HTERT RPE-1 (cell line): ENCODE results near the gene CH25H.
"Not testable (repeated sequence)": the region's sequence is repeated elsewhere in the genome, so short reads cannot be mapped to it uniquely, and the experiment has no call there.

Experiments
- in situ Hi-C: fragments of 300-500 bp; cut with MboI; formaldehyde crosslinking; loops from 4 replicates; pipeline ENCODE4 v1.14.3; 2020; ENCODE audit warnings: low sequenced_read_pairs

The CH25H gene

GRCh38 chr10:89203237-89203636, 3.9 kb downstream of the CH25H start:
- in situ Hi-C loops, result no loop called here

GRCh38 chr10:89202033-89202425, 5.1 kb downstream of the CH25H start:
- in situ Hi-C loops, result no loop called here

GRCh38 chr10:89201345-89202032, 5.6 kb downstream of the CH25H start:
- in situ Hi-C loops, result no loop called here

- in situ Hi-C loops, result no loop called here
Measured at GRCh38 chr10:89197473-89197872, 9.6 kb downstream of the CH25H start.

- in situ Hi-C loops, result not testable (repeated sequence)
Measured at GRCh38 chr10:89191301-89191700, 15.8 kb downstream of the CH25H start.

- in situ Hi-C loops, result no loop called here
Measured at GRCh38 chr10:89189211-89189734, 17.8 kb downstream of the CH25H start.

GRCh38 chr10:89185658-89186057, 21.5 kb downstream of the CH25H start:
- in situ Hi-C loops, result no loop called here

GRCh38 chr10:89184638-89185037, 22.5 kb downstream of the CH25H start:
- in situ Hi-C loops, result no loop called here

GRCh38 chr10:89183571-89183970, 23.5 kb downstream of the CH25H start:
- in situ Hi-C loops, result no loop called here

- in situ Hi-C loops, result no loop called here
Measured at GRCh38 chr10:89182894-89183293, 24.2 kb downstream of the CH25H start.

GRCh38 chr10:89175816-89176215, 31.3 kb downstream of the CH25H start:
- in situ Hi-C loops, result no loop called here

GRCh38 chr10:89173075-89173474, 34.0 kb downstream of the CH25H start:
- in situ Hi-C loops, result no loop called here

- in situ Hi-C loops, result no loop called here
Measured at GRCh38 chr10:89171996-89172395, 35.1 kb downstream of the CH25H start.

GRCh38 chr10:89171263-89171872, 35.7 kb downstream of the CH25H start:
- in situ Hi-C loops, result no loop called here

- in situ Hi-C loops, result not testable (repeated sequence)
Measured at GRCh38 chr10:89168354-89168900, 38.7 kb downstream of the CH25H start.

- in situ Hi-C loops, result no loop called here
Measured at GRCh38 chr10:89167915-89168314, 39.2 kb downstream of the CH25H start.

- in situ Hi-C loops, result no loop called here
Measured at GRCh38 chr10:89165923-89166322, 41.2 kb downstream of the CH25H start.

- in situ Hi-C loops, result no loop called here
Measured at GRCh38 chr10:89164920-89165319, 42.2 kb downstream of the CH25H start.

GRCh38 chr10:89164080-89164479, 43.0 kb downstream of the CH25H start:
- in situ Hi-C loops, result no loop called here

- in situ Hi-C loops, result no loop called here
Measured at GRCh38 chr10:89163265-89163995, 43.7 kb downstream of the CH25H start.

GRCh38 chr10:89162596-89162995, 44.5 kb downstream of the CH25H start:
- in situ Hi-C loops, result no loop called here

- in situ Hi-C loops, result no loop called here
Measured at GRCh38 chr10:89160339-89160738, 46.8 kb downstream of the CH25H start.
